ENCODE results near the gene SEMA3D.

Gene SEMA3D

GRCh38 chr7:85104432-85105205, 82.2 kb downstream of the SEMA3D start:
- TF ChIP-seq, protein P1, sequence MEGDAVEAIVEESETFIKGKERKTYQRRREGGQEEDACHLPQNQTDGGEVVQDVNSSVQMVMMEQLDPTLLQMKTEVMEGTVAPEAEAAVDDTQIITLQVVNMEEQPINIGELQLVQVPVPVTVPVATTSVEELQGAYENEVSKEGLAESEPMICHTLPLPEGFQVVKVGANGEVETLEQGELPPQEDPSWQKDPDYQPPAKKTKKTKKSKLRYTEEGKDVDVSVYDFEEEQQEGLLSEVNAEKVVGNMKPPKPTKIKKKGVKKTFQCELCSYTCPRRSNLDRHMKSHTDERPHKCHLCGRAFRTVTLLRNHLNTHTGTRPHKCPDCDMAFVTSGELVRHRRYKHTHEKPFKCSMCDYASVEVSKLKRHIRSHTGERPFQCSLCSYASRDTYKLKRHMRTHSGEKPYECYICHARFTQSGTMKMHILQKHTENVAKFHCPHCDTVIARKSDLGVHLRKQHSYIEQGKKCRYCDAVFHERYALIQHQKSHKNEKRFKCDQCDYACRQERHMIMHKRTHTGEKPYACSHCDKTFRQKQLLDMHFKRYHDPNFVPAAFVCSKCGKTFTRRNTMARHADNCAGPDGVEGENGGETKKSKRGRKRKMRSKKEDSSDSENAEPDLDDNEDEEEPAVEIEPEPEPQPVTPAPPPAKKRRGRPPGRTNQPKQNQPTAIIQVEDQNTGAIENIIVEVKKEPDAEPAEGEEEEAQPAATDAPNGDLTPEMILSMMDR (IDR thresholded peaks at IDR 0.05; ENCODE audit: insufficient read depth, low read length, missing control alignments) = no peak
- ChIA-PET POLR2A (no interaction called here), CTCF (no interaction called here)
- no peak for DNase-seq (ENCODE audit: low read depth, low spot score)
- H3K4me3 ChIP-seq (ENCODE audit: low read depth, low read length) = no peak overlapping the region

GRCh38 chr7:85103962-85104361, 82.9 kb downstream of the SEMA3D start:
- no peak overlapping the region for H3K4me3 ChIP-seq (ENCODE audit: low read depth, low read length)
- POLR2A ChIA-PET = no interaction called here
- DNase-seq (ENCODE audit: low read depth, low spot score) = no peak
- CTCF ChIA-PET = no interaction called here
- TF ChIP-seq, protein P1 (IDR thresholded peaks at IDR 0.05; ENCODE audit: insufficient read depth, low read length, missing control alignments) = no peak

GRCh38 chr7:85103357-85103756, 83.5 kb downstream of the SEMA3D start:
- H3K4me3 ChIP-seq (ENCODE audit: low read depth, low read length) = no peak overlapping the region
- CTCF ChIA-PET = interaction anchor here (1.1 kb wide), 2 partner anchors 9 to 646 kb away, joined by 3 read pairs; no protein-coding TSS in a partner anchor
- DNase-seq (ENCODE audit: low read depth, low spot score) = no peak
- POLR2A ChIA-PET = no interaction called here
- TF ChIP-seq, protein P1 (IDR thresholded peaks at IDR 0.05; ENCODE audit: insufficient read depth, low read length, missing control alignments) = no peak

DNA sequence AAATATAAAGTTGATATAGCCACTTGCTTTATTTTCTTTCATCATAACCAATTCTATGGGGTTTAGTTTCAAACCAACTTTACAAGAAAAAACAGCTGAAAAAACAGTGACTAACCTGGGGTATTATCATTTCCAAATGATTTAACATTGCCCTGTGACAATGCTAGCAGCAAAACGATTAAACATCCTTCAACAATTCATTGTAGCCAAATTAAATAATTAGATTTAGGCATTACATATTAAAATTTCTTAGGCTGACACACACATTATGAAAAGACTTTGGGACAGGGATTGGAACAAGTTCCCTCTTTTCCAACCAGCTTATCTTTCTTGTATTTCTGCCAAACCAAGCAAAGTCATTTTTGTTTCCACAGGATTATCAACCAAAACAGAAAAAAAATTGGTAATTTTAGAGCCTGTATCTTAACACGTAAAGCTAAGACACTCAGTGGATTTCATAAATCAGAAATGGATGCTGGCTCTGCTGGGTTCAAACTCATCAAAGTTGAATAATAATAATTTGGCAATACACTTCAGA, 84.0 kb downstream of the SEMA3D start:
- ChIA-PET POLR2A (no interaction called here), CTCF (interaction anchor here (1.1 kb wide), 2 partner anchors 9 to 646 kb away, joined by 3 read pairs; no protein-coding TSS in a partner anchor)
- no peak overlapping the region for H3K4me3 ChIP-seq (ENCODE audit: low read depth, low read length)
- DNase-seq (ENCODE audit: low read depth, low spot score) = no peak
- TF ChIP-seq, protein P1 (IDR thresholded peaks at IDR 0.05; ENCODE audit: insufficient read depth, low read length, missing control alignments) = no peak

DNA sequence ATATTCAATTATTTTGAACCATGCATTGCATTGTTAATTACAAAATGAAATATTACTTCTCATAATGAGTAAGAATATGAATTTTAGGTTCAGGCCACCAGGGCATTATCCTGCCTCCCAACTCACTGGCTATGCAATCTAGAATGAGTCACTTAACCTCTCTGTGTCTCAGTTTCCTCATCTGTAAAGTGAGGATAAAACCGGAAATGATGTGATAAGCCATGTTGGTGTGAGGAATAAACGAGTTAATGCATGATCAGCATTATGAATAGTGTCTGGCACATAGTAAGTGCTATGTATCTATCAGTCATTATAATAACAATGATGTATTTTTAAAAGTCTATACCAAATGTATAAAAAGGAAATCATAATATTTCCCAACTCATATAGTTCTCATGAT, 85.5 kb downstream of the SEMA3D start:
- DNase-seq (ENCODE audit: low read depth, low spot score) = no peak
- H3K4me3 ChIP-seq (ENCODE audit: low read depth, low read length) = no peak overlapping the region
- CTCF ChIA-PET = no interaction called here
- TF ChIP-seq, protein P1 (IDR thresholded peaks at IDR 0.05; ENCODE audit: insufficient read depth, low read length, missing control alignments) = no peak
- POLR2A ChIA-PET = no interaction called here

GRCh38 chr7:85097844-85098243, 89.0 kb downstream of the SEMA3D start:
- no peak overlapping the region for H3K4me3 ChIP-seq (ENCODE audit: low read depth, low read length)
- TF ChIP-seq, protein P1 (IDR thresholded peaks at IDR 0.05; ENCODE audit: insufficient read depth, low read length, missing control alignments) = no peak
- ChIA-PET POLR2A (no interaction called here), CTCF (interaction anchor here (0.6 to 1.2 kb wide), 2 partner anchors 56 to 90 kb away, joined by 3 to 4 read pairs; no protein-coding TSS in a partner anchor)
- no peak for DNase-seq (ENCODE audit: low read depth, low spot score)
